AG09309 (cell line): ENCODE data around the gene VSTM4.

ENCODE experiments used
- DNase-seq: peaks from one replicate; pipeline ENCODE4 v3.0.0-alpha.2; 2010; ENCODE audit warnings: low read depth
- H3K4me3 ChIP-seq: 2 replicates; pipeline ENCODE4 v1.5.1; 2011; ENCODE audit warnings: mild to moderate bottlenecking, low read depth, low read length, moderate library complexity; ENCODE audit not compliant: control insufficient read depth
- TF ChIP-seq, protein P1 (sequence below): IDR thresholded peaks from 2 replicates; pipeline ENCODE4 v1.5.1; 2011; ENCODE audit warnings: mild to moderate bottlenecking, low read depth, low read length, inconsistent platforms; ENCODE audit not compliant: insufficient read depth, control insufficient read depth; ENCODE audit errors: missing control alignments

VSTM4 gene

GRCh38 chr10:49040601-49041000 is 74.7 kb downstream of the VSTM4 start:
- no peak overlapping the region for H3K4me3 ChIP-seq
- DNase-seq: no peak
- TF ChIP-seq, protein P1, sequence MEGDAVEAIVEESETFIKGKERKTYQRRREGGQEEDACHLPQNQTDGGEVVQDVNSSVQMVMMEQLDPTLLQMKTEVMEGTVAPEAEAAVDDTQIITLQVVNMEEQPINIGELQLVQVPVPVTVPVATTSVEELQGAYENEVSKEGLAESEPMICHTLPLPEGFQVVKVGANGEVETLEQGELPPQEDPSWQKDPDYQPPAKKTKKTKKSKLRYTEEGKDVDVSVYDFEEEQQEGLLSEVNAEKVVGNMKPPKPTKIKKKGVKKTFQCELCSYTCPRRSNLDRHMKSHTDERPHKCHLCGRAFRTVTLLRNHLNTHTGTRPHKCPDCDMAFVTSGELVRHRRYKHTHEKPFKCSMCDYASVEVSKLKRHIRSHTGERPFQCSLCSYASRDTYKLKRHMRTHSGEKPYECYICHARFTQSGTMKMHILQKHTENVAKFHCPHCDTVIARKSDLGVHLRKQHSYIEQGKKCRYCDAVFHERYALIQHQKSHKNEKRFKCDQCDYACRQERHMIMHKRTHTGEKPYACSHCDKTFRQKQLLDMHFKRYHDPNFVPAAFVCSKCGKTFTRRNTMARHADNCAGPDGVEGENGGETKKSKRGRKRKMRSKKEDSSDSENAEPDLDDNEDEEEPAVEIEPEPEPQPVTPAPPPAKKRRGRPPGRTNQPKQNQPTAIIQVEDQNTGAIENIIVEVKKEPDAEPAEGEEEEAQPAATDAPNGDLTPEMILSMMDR: no peak

DNA sequence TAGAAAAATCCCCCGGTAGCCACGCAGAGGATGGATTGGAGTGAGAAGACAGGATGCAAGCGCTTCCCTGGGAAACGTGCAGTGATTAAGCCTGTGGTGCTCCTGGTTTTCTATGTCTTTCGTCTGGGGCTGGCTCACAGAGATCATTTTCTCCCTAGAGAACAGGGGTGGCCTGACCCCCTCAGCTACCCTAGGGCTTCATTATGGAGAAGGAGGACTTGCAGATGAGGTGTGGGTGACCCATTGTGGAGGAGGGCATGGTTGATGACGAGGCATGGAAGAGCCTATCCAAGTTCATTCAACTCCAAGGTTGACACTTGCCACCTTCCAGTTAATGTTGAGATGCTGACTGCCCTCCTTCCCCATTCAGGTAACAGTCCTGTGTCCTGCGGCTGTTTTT is 75.9 kb downstream of the VSTM4 start:
- H3K4me3 ChIP-seq: no peak overlapping the region
- no peak for DNase-seq
- TF ChIP-seq, protein P1: no peak

DNA sequence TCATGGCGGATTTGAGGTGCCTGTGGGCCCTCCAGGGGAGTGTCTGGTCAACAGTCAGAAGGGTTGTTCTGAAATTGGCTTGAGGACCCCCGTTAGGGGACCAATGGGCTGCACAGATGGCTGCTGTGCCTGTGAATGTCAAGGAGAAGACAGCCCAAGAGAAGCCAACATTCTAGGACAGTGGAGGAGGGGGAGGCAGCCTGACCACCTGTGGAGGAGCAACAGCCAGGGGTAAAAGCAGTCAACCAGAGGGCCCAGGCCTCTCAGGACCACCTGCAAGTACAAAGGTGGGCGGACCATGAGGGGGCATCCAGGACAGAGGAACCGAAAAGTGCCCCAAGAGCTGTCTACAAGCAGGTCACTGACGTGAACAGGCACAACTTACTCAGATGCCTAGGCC is 76.6 kb downstream of the VSTM4 start:
- no peak overlapping the region for H3K4me3 ChIP-seq
- no peak for DNase-seq
- TF ChIP-seq, protein P1: no peak

DNA sequence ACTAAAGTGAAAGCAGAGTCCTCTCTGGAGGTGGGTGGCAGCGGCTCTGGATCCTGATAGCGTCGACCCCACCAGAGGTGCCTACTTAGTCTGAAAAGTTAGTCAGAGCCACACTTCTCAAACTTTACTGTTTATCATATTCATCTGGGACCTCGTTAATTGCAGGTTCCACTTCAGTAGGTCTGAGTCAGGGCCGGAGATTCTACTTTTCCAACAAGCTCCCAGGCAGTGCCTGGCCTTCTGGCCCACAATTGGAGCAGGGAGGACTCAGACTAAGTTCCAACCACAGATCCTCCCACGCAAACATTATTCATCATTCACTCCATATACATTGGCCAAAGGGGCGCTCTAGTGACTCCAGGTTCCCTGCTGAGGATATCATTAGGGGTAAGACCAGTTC is 78.1 kb downstream of the VSTM4 start:
- peak; percentile 75 for DNase-seq
- no peak overlapping the region for H3K4me3 ChIP-seq

GRCh38 chr10:49036638-49037037 is 78.7 kb downstream of the VSTM4 start:
- DNase-seq: no peak
- no peak overlapping the region for H3K4me3 ChIP-seq
- TF ChIP-seq, protein P1: no peak

More for the DNA sequence above, 78.1 kb downstream of the VSTM4 start:
- TF ChIP-seq, protein P1: peak; percentile 24

DNA sequence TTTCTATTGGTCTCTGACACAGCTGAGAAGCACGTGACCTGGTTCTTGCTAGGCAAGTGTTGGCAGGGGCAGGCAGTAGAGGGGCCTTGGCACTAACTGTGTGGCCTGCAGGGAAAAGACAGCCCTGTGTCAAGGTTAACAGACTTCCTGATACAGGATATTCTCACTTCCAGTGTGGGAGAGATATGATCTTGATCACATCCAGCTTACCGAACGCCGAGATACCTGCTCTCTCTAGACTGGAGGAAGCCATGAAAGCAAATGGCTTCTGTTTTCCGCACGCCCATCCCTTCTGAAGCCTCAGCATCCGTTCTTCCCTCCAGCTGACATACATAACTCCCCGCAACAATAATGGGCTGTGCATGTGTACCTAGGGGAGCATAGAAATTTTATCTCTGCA is 79.4 kb downstream of the VSTM4 start:
- no peak for DNase-seq
- no peak overlapping the region for H3K4me3 ChIP-seq
- TF ChIP-seq, protein P1: no peak

- TF ChIP-seq, protein P1: no peak
- no peak for DNase-seq
- no peak overlapping the region for H3K4me3 ChIP-seq
Measured at GRCh38 chr10:49034925-49035324, 80.4 kb downstream of the VSTM4 start.
